NOMO-1 treated with dmso at 0.1 percent for 144 hours (cell line): ENCODE measurements around the gene CFAP73.
"Not testable (repeated sequence)": the region's sequence is repeated elsewhere in the genome, so short reads cannot be mapped to it uniquely, and the experiment has no call there.

ENCODE experiments used
- DNase-seq: peaks from one replicate; lab custom pipeline; 2025; ENCODE audit not compliant: unreplicated experiment; lab: John Stamatoyannopoulos, UW

Gene CFAP73

DNA sequence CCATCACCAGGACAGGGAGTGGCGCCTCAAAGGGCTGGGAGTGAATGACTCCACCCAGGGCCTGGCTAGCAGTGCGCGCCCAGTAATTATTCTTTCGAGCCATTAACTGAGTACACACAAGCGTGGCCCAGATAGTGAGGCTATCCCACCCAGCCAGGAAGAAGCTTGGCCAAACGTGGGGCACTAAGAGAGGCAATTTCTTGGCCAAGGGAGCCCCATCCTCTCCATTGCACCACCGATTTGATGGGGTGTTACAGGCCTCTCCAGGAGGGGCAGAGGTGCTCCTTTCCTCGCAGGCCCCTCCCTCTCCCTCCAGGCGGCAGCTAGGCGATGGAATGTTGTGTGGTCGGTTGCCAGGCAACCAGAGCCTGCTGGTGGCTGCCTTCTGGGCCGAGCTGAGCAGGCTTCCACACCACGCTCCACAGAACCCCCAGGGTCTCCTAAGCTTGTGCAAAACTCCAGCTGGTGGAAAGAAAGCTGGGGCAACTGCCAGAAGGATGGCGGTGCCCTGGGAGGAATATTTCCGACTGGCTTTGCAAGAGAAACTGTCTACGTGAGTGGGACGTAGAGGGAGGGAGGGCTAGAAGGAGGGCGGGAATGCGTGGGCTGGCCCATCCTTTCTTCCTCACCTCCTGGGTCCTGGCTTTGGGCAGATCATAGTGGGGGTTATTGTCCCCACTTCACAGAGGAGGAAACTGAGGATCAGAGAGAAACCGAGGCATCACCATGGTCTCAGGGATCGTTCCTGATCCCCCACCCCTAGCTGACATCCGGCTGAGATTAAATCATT, at the start of gene CFAP73:
Gene CFAP73, plus strand, starts transcription at position 364 of the 790 bp plus-strand sequence. Its CDS starts 134 bp downstream, at position 498.
- DNase-seq: no peak

- no peak for DNase-seq
Measured at GRCh38 chr12:113099764-113100163, 49.8 kb upstream of the CFAP73 start.

DNA sequence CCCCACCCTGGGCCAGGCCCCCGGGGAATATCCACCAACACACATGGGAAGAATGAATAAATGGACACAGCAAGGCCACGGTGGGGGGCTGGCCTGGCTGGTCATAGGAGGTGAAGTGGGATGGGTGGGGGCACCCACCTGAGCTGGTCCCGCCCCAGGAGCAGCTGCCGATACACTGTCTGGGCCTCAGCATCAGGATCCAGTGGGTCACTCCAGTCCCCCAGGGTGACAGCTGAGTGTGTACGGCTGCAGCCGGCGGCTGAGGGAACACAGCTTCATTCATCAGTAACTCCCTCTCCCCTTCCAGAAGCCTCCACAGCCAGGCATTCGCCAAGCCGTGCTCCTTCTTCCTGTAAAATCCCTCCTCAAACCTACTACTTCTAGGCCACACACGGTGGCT, 47.8 kb upstream of the CFAP73 start:
- no peak for DNase-seq

- no peak for DNase-seq
Measured at GRCh38 chr12:113102811-113103210, 46.7 kb upstream of the CFAP73 start.

DNA sequence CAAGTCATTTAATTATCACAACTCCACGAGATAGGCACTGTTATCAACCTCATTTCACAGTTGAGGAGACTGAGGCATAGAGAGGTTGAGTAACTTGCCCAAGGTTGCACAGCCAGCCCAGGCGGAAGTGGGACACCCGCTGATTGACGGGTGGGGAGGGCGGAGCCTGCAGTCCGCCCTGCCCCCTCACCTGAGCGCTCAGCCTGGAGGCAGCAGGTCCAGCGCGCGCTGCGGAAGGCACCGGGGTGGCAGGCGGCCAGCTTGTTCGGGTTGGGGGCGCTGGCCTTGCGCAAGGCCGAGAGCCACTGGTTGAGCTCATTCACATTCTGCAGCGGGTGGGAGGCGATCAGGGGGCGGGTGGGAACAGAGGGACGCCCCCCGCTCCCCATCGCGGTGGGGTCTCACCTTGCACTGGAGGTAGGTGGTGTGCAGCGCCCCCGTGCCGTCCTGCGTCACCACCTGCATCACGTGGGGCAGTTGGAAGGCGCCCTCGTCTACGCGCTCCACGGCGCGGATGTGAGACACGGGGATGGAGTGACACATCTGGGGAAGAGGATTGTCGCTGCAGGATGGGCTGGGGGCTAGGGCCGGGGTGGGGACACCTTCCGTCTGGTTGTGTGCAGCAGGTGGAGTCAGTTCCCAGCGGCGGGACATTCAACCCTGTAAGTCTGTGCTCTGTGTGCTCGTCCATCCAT, 45.6 kb upstream of the CFAP73 start:
- DNase-seq: no peak

- DNase-seq: no peak
Measured at GRCh38 chr12:113104953-113105510, 44.5 kb upstream of the CFAP73 start.

- no peak for DNase-seq
Measured at GRCh38 chr12:113105606-113106271, 43.8 kb upstream of the CFAP73 start.

DNA sequence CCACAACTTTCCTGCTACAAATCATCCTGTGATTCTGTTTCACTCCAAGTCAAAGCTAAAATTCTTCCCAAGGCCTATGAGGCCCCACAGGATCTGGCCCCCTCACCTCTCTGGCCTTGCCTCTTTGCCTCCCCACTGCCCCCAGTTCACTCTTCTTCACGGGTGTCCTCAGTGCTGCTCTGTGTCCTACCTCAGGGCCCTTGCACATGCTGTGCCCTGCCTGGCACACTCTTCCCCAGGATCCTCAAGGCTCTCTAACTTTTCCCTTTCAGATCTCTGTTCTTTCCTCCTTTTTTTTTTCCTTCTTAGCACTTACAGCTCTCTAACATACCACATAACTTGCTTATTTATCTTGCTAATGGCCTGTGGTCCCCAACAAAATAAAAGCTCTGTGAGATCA, 43.2 kb upstream of the CFAP73 start:
- DNase-seq: no peak

DNA sequence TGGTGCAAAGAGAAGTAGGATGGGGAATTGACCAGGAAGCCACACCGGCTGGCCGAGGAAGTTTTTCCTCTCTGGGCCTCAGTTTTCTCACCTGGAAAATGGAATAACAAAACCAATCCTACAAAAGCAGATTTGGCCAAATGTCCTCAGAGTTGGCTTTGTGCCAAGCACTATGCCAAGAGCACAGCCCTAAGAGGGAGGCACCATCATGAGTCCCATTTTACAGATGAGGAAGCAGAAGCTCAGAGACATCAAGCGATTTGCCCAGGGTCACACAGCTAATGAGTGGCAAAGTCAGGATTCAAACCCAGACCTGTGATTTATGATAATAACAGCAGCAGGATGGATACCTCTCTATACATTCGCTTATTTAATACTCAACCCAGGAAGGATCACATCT, 41.2 kb upstream of the CFAP73 start:
- DNase-seq: no peak

DNA sequence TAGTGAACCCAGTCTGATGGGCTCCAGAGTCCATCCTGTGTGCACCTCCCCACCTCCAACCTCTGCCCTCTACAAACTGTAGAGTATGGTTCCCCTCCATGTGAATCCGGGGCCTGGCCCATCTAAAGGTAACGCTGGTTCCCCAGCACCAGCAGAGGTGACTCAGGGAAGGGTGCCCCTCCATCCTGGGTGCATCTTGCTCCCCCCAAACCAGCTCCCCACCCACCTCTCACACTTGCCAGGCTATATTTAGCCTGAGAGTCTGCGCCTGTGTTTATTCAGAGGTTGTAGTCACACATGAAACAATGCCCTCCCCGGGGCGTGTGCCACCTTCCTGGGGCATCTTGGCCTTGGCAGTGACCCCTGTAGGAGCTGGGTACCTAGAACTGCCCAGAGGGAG, 40.2 kb upstream of the CFAP73 start:
- no peak for DNase-seq

DNA sequence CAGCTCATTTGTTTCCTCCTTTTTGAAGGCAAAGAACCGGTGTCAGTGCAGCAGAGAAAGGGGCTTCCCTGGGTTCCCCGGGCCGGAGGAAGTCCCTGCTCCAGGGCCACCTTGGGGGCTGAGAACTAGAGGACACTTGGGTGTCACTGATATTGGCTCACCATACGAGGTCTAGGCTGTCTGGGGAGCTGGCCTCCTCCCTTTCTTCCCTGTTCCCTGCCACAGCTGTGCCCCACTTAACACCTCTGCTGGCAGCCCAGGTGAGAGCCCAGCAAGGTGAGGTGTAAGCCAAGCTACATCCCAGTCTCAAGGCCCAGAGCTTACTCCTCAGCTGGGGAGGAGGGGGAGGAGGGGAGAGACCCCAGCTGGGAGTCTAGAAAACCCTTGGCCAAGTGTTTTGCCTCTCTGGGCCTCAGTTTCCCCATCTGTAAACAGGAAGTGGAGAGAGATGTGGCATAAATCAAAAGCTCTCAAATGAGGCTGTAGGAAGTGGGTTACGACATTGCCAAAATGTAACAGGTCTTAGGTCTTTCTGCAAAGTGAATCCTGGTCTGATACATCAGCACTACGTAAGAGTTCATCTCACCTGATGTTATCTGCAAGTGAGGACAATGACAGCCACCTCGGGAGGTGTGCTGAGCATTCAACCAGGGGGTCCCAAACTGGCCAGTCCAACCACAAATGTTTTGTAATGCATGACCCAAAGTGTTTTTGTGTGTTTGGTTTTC, 39.5 kb upstream of the CFAP73 start:
- DNase-seq: no peak

GRCh38 chr12:113111247-113111646, 38.3 kb upstream of the CFAP73 start:
- DNase-seq: no peak

DNA sequence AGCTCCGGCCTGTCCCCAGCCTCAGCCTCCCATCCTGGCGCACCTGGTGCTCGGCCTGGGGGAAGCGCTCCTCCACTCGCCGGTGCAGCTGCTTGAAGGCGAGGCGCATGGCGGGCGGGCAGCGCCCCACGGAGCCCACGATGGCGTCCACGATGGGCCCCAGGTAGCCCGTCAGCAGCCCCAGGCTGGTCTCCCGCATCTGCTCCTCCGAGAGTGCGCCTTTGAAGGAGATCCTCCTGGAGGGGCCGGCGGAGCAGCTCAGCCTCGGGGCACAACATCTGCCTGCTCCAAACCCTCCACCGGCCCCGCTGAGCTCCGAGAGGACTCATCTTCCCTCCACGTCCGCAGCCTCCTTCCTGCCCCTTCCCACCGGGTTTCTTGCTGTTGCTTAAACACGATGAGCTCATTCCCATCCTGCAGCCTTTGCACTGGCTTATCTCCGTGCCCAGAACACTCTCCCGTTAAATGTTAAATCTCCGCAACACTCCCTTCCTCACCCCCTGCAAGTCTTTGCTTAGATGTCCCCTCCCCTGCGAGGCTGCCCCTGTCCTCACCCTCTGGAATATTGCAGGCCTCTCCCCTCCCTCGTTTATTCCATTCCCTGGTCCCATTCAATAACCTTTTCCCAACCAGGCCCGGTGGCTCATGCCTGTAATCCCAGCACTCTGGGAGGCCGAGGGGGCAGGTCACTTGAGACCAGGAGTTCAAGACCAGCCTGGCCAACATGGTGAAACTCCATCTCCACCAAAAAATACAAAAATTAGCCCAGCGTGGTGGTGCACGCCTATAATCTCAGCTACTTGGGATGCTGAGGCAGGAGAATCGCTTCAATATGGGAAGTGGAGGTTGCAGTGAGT, 37.3 kb upstream of the CFAP73 start:
- no peak for DNase-seq

GRCh38 chr12:113113397-113113796, 36.1 kb upstream of the CFAP73 start:
- DNase-seq: no peak

DNA sequence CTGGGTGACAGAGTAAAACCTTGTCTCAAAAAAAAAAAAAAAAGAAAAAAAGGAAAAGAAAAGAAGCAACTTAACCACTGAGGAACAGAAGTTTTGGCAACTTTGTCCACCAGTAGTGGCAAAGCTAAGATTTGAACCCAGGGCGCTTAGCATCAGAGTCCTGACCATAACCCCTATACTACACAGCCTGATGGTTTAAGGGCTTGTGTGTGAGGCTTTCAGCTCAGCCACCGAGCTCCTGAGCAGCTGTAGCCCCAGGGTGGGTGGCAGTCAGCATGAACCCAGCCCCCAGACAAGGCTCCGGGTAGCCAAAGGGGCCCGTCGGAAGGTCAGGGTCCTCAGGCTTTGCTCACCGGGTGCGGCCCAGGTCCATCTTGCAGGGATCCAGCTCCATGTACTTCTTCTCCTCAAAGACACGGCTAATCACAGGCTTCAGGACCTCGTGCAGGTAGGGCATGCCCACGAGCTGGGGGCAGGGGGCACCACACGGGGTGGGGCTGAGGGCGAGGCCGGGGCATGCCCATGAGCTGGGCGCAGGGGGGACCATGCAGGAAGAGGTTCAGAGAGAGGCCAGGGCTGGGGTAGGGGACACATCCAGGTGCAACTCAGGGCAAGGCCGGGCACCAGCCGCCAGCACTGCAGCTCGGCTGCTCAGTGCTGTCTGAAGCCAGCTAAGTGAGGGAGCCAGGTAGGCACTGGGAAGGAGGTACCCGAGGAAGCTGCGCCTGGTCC, 34.9 kb upstream of the CFAP73 start:
- DNase-seq: no peak

DNA sequence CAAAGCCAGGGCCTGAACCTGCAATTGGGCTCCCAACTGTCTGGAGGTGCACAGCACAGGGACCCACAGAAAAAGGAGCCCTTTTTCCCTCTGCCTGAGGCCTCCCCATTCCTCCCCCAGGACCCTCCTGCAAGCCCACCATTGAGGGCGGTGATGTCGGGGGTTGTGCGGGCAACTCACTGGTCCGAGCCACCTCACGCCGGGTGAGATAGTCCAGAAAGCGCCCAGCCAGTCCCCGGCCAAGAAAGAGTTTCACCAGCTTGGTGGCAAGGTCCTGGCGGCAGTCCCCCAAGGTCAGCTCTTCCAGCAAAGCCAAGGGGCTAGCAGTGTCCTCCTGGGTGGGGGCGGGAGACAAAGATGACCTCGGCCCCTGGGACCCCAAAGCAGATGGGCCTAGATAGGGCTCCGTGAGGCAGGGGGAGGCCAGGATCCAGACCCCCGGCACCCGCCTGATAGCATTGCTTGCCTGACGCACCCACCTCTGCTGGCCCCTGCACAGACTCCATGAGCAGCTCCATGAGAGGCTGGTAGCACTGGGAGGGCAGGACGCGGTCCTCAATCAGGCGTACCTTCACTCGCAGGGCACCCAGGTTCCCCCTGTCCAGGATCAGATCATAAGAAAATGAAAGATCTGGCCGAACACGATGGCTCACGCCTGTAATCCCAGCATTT, 33.9 kb upstream of the CFAP73 start:
- no peak for DNase-seq

DNA sequence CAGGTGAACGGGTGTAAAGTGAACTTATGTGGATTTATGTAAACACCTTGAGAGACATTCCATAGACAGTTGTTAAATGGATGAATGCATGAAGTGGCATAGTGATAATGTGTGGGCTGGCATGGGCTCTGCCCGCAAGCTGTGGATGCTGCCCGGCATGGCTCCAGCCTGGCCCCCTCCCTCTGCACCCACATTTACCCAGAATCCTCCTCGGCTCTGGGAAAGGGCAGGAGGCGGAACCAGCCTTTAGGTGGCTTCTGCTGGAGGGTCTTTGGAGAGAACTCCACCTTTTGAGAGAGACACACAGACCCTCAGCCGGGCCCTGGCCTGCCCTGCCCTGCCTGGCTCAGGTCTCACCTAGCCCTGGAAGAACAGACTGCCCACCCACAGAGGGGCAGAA, 32.6 kb upstream of the CFAP73 start:
- no peak for DNase-seq

GRCh38 chr12:113117684-113118083, 31.8 kb upstream of the CFAP73 start:
- DNase-seq: not testable (repeated sequence)

- DNase-seq: no peak
Measured at GRCh38 chr12:113118142-113118541, 31.4 kb upstream of the CFAP73 start.
